Activated CD4-positive, alpha-beta T cell treated with anti-CD3 and anti-CD28 coated beads for 1 hour (primary cell): ENCODE data around the gene ABLIM2.

Experiments
- DNase-seq: peaks from one replicate; pipeline ENCODE4 v3.0.0-alpha.2; 2020

ABLIM2 gene

DNA sequence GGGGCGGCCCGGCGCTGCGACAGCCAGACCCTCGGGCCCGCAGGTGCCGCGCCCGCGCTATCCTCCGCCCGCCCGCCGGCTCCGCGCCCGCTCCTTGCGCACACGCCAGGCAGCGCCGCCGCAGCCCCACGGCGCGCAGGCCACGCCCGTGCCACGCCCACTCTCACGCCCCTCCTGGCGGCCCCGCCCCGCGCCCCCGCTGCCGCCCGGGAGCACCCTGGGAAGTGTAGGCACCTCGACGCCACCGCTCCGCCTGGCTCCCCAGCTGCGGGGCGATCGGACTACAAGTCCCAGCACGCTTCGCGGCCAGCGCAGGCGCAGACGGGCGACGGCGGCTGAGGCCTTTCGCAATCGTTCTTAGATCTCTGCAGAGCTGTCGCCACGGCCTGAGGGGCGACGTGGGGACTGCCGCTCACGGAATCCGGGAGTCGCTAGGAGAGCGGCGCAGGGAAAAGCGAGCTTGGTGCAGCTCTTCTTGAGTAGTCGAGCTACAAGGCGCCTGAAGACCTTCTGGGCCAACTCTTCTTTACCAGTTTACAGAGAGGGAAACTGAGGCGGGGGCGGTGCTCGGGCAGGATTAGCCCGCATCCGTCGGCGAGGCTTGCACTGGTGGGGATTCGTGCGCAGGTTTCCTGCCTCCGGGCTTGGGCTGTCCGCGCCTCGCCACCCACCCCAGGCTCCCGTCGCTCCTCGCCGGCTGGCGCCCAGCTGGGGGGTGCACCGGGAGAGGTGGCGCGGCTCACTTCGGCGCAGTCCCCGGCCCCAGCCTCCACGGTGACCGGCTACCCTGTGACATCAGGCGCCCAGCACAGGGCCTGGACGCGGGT lies at the start of gene ABLIM2:
ABLIM2 (minus strand) TSS at position 104 of the 827 bp plus-strand sequence. CDS start 124 bp downstream, outside the sequence.
- peak; percentile 99 for DNase-seq

DNA sequence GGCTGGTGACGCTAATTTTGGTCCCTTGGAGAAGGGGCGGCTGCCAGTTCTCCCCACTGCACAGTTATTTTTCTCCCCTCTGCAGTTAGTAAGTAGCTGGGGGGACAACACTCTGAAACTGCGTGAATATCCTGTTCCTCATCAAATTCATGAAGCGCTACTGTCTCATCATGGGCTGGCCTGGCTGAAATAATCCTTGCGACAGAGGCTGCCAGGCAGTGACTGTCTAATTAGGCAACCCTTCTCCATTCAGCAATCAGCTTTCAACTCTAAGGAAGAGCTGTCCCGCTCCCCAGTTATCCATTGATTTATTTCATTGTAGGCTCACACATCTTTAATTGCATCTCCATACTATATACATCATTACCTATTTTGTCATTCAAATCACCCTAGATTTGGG lies 48.7 kb upstream of the ABLIM2 start:
- no peak for DNase-seq

DNA sequence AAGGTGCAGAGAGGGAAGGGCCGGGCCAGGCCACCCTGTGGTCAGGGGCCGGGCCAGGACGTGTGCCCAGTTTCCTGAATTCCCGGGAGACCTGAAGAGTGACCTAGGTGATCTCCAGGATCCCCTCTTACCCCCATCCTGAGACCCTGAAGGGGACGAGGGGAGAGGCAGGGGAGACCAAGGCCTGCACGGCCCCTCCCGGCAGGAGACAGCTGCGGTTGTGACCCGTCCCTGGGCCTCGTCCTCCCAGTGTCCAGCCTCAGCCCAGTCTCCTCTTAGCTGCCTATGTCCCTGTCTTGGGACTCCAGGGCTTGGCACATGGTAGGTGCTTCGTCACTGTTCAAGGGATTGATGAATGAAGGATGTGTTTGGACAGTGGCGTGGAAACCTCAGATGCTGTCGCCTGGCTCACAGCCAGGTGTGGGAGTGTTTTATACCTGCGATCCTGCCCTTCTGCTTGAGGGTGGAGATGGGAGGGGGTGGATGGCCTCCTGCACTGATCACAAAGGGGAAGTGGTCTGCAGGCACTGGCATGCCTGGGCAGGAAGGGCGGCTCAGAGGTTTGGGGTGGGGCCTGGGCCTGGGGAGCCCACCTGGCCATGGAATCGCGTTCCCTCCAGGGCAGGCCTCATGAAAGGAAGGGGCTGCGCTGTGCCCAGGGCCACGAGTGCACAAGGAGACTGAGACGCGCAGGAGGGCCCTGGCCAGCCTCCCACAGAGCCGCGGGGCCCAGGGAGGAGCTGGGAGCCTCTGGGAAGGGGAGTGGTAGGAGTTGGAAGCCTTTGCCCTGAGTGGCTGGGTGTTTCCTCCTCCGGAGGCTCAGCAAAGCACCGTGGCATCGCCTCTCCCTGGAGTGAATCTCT lies 47.4 kb upstream of the ABLIM2 start:
- no peak for DNase-seq

DNA sequence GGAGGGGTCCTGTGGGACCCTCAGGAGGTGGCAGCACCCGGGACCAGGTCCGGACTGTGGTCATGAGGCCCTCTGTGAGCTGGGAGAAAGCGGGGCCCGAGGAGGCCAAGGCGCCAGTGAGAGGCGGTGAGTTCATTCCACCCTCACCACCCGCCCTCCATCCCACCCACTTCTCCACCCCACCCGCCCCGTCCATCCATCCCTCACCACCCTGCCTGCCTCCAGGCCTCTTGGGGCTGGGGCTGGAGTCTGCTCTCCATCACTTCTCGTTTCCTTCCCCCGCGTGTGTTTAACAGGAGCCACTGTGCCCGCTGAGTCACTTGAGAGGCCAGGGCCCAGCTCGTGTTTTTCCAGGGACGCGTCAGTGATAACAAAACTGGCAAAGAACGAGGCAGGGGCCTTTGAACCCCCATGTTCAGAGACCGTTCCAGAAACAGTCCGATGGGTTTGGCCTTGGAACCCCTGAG lies 46.7 kb upstream of the ABLIM2 start:
- DNase-seq = no peak

DNA sequence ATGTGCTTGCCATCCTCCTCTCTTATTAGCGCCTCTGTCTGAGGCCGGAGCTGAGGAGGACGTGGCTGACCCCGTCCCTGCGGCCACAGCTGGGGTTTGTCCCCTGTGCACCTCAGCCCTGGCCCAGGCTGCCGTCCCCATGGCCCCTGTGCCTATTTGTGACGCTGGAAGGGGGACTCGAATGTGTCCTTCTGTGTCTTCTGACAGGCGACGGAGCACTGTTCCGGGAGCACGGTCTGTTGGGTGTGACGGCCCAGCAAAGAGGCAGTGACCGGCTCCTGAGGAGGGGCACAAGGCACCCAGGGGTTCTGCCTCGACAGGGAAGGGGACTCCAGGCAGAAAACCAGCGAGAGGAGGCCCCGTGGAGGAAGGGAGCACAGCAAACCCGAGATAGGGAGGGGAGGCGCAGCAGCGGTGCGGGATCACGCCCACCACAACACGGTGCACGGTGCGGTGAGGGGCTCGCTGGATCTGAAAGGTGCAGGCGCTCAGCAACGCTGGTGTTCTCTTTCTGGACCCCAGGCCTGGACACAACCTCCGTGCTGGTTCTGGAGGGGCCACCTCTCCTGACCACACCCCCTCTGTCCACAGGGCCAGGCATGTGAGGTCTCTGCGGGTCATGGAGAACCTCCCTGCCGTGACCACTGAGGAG lies 46.1 kb upstream of the ABLIM2 start:
- no peak for DNase-seq

DNA sequence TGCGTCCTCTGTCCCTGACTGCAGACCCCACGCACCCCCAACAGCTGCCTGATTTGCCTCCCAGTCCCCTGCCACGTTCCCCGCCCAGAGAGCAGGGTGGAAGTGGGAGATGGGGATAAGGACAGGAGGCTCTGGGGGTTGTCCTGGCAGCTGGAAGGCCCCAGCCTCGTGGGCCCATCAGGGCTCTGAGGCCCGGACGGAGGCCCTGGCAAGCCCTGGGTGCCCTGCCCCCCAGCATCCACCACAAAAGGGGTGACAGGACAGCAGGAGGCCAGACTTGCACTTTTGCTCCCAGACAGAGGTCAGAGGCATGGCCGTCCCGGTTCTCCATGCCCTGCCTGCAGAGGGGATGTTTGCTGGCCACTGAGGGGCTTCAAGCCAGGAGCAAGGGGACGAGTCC lies 45.2 kb upstream of the ABLIM2 start:
- DNase-seq = no peak

DNA sequence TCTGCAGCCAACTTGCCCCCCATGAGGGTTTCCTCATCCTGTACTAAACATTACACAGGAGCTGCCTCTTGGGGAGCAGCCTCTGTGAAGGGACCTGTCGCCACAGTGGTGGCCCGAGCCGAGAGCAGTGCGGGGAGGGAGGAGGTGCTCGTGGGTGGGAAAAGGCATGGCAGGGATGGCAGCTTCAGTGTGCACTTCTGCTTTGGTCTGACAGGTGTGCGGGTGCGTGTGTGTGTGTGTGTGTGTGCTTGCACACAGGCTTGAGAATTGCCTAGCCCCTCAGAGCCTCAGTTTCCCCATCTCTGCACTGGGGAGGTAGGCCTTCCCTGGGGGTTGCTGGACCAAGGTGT lies 44.4 kb upstream of the ABLIM2 start:
- DNase-seq = no peak

DNA sequence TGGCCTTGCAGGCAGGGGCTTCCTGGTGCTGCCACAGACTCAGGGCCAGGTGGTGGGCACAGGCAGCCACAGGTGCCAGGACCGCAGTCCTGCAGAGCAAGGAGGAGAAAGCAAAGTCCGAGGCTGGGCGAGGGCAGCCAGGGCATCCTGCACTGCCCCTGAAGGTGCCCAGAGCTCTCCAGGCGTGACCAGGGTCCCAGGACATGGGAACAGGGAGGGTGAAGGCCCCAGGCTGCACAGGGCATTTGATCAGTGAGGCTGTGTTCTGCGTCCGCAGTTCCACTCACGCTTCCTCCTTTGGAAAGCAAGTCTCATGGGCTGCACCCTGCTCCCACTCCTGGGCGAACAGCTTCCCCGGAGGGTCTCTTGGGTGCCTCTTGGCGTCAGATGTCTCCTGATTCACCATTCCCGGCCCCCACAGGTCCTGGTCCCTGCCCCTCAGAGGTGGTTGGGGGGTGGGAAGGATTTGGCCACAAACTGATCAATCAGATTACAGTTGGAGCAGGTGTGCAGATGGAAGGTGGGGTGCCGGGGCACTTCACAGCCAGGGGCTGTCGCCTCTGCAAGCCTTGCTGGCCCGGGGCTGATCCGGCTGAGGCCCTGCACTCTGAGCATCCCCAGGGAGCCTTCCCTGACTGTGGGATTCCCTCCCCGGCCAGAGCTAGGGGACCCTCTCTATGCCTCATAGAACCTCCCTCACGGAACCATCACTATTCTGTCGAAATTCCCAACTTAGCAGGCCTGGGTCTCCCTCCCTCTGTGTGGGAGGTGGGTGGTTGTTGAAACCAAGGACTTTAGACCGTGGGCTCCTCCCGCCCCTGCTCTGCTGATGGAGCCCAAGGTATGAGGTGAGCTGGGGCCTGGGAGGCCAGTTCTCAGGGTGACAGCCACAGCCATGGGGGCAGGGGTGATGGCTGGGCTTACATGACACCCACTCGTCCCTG lies 43.8 kb upstream of the ABLIM2 start:
- no peak for DNase-seq

DNA sequence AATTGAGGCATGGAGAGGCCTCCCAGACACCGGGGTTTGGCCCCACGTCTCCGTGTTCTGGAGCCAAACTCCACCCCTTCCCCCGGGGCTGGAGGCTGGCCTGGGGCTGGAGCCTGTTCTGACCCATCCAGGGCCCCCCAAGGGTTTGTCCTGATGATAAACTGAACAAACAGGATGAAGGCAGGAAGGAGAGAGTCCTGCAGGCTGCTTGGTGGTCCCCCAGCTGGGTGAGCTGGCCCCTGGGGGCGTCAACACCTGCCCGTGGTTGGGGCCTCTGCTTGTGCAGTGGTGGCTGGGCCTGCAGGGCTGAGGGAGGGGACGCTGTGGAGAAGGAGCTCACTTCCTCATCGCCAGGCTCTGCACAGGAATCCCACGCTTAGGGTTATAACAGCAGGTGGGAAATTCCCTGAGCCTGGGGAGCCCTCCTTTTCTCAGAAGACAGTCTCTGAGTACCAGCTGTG lies 42.7 kb upstream of the ABLIM2 start:
- DNase-seq = no peak

DNA sequence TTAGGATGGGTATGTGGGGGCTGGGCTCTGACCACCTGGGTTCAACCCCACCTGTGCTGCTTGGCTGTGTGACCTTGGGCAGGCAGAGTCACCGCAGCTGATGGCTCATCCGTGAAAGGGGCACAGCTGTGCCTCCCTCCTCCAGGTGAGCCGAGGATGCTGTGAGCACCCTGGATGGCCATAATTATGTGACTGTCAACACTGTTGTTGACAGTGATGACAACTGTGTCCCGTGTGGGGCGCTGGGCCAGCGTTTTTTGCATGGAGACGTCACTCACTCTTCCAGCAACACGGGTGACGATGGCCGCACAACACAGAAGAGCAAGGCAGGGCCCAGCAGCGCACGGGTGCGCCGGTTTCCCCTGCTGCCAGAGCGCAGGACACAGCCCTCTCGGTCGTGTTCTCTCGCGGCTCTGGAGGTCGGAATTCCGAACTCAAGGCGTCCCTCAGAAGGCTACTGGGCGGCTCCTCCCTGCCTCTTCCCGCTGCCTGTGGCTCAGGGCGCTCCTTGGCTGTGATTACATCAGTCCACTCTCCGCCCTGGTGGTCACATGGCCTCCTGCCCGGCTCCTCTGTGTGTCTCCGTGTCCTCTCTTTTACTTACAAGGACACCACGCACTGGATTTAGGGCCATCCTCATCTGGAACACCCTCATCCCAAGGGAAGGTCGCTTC lies 41.8 kb upstream of the ABLIM2 start:
- no peak for DNase-seq

DNA sequence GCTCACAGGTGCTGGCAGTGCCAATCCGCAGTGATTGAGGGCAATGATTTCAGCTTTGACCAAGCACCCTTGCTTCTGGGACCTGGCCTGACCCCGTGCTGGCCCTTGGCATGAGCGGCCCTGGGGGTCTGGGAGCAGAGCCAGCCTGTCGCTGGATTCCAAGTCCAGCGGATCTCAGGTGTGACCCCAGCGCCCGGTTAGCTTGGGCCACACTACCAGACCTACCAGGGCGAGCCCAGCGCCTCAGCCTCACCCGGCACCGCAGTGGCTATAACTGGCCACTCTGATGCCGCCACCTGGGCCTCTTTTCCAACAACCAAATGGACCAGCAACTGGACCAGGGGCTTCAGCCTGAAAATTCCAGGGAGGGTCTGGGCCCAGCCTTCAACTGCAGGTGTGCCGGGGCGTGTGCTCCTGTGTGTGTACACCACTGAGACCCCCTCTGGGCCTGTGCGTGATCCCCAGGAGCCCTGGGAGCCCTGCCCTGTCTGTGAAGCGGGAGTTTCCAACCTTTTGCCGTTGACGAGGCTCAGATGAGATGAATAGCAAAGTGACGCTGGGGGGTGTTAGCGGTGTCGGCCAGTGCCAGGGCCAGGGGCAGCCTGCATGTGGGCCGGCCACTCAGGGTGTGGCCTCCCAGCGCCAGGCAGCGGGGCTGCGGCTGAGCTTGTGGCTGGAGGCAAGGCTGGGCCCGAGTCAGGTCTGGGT lies 41.1 kb upstream of the ABLIM2 start:
- no peak for DNase-seq

DNA sequence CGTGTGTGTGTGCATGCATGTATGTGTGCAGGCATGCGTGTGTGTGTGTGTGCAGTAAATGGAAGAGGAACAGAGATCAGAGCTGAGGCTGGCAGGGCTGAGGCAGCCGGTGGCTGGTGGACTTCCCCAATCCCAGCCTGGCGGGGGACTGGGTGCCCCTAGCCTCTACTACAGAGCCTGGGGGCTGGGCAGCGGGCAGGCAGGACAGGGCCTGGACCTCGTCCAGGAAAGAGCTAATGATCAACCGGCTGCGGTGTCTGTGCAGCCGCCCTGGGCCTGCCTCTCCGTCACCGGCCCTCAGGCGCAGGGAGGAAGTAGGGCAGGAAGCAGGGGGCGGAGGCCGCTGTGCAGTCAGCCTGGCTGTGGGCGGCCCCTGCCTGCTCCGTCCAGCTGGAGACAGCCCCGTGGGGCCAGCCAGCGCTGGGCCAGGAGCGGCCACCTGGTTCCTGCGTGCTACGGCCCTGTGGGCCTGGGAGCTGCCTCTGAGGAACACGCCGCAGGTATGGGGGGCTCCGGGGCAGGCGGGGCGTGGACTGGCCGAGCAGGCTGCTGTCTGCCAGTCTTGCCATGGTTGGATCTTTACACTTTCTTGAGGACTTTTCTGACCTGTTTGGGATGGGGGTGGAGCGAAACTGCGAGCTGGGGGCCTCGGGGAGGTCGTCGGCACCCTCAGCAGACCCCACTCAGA lies 40.4 kb upstream of the ABLIM2 start, which contains the start of gene SH3TC1:
SH3TC1 (plus strand) TSS at position 385 of the 688 bp plus-strand sequence. CDS start 5,905 bp downstream, outside the sequence.
- DNase-seq = peak; percentile 34

DNA sequence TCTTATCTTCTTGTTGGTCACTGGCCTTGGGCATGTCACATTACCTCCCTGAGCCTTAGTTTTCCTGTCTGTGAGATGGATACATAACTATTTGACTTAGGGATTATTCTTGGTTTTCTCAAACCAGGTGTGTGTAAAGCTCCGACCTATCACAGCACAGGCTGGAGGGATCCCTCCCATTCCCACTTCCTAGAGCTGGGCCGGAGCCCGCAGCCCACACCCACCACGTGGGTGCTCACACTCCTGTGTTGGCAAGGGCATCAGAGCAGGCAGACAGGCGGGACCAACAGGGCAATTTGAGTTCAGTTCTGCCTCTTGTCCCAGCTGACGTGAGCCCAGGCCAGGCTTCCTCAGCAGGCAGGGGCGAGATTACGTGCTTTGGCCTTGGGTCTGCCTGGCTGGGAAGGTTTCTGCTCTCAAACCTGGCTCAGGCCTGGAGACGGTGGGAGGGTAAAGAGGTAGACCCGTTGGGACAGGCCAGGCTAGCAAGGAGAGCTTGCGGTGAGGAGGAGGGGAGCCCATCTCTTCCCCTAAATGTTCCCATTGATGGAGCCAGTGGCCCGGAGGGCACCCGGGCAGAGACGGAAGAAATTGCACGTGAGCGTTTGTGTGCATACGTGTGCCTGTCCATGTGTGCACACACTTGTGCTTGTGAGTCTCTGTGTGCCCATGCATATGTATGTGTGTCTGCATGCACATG lies 39.7 kb upstream of the ABLIM2 start:
- no peak for DNase-seq

DNA sequence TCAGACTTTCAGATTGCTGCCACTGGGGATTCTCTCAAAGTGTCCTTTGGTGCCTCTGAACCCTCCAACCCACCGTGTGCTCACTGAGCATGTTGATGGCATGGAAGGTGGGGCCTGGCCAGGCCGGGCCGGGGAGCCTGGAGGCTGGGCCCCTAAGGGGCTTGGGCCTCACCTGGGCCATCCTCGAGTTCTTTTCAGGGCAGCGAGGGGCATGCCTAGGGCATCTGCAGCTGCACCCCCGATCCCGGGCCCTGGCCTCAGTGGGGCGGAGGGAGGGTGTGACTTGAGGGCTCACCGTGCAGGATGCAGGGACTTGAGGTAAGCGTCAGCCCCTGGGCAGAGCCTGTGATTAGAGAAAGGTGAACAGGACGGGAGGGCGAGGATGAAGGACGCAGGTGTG lies 38.9 kb upstream of the ABLIM2 start:
- no peak for DNase-seq

DNA sequence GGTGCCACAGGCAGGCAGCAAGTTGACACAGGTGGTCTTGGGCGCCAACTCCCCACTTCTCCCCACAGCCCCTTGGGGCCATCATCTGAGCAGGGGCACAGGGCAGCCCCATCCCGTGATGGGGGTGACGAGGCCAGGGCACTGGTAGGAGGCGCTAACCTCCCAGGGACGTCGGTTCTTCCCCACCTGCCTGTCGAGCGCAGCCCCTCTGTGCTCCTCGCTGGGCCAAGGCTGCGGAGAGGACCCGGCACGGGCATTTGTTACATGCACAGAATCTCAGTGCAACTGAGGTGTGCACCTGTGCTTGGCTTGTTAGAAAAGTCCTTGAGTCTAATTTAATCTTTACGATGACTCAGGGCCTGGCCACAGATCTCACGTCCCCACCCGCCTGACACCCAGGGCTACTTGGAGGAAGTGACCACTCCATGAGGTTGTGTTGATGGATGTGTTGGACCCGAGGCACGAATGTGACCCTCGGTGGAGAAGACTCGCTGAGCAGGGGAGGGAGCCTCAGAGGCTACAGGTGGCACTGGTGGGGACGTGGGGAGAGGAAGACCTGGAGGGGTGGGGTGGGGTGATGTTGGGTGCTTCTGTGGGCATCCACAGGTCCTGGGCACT lies 37.3 kb upstream of the ABLIM2 start:
- no peak for DNase-seq

DNA sequence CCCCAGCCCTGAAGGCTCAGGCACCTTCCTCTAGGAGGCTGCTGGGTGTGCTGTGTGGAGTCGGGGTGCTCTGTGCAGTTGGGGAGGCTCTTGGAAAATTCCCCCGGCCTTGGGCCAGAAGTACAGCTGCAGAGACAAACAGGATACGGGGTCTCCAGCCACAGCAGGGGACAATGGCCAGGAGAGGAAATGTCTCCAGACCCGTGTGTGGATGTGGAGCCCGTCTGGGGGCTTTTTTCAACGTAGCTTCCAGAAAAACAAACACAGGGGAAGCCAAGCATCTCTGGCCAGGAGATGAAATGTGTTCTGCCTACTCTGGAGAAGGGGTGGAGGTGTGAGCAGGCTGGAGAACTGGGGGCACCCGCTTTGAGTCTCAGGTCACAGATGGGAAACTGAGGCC lies 36.8 kb upstream of the ABLIM2 start:
- DNase-seq = no peak

DNA sequence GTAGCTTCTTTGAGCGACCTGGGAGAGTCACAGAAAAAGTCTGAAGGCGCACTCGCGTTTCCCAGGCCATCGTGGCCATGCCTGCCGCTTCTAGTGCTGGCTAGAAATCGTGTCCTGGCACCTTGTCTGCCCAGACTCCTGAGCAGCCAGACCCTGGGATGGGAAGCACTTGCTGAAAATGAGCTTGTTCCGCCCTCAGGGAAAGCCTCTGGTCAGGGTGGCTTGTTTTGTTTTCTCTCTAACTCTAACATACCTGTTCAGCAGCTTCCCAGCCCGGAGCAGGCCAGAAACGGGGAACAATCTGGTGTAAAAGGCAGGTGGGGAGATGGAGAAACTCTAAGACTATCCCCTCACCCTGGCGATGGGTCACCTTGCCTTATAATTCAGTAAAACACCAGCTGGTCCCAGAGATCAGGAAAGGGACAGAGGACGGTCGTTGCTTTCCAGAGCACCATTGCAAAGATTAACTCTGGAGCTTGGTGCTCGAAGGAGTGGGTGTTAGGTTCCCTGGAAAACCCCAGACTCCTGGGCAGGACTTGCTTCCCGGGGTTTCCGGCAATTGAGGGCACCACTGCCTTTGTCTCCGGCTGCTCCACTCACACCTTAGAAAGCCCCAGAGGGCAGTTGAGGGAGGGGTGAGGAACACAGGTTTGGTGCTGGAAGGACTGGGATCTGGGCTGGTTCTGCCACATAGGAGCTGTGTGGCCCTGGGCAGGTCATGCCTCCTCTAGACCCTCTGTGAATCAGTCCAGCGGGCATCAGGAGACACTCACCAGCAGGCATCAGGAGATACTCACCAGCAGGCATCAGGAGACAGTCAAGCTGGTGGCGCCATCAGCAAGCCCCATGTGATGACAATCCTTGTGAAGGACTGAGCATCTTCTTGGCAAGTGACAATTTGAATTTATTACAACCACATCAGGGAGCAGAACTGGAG lies 36.0 kb upstream of the ABLIM2 start:
- DNase-seq = no peak
